ENCODE results near the gene BPHL.
"Not testable (repeated sequence)": the region's sequence is repeated elsewhere in the genome, so short reads cannot be mapped to it uniquely, and the experiment has no call there.

Gene BPHL

GRCh38 chr6:3122823-3123182, 4.3 kb downstream of the BPHL start:
- no peak for DNase-seq (ENCODE audit: low read depth, low spot score)

GRCh38 chr6:3124667-3125066, 6.2 kb downstream of the BPHL start:
- DNase-seq (ENCODE audit: low read depth, low spot score) = no peak

GRCh38 chr6:3125815-3126214, 7.3 kb downstream of the BPHL start:
- no peak for DNase-seq (ENCODE audit: low read depth, low spot score)

DNA sequence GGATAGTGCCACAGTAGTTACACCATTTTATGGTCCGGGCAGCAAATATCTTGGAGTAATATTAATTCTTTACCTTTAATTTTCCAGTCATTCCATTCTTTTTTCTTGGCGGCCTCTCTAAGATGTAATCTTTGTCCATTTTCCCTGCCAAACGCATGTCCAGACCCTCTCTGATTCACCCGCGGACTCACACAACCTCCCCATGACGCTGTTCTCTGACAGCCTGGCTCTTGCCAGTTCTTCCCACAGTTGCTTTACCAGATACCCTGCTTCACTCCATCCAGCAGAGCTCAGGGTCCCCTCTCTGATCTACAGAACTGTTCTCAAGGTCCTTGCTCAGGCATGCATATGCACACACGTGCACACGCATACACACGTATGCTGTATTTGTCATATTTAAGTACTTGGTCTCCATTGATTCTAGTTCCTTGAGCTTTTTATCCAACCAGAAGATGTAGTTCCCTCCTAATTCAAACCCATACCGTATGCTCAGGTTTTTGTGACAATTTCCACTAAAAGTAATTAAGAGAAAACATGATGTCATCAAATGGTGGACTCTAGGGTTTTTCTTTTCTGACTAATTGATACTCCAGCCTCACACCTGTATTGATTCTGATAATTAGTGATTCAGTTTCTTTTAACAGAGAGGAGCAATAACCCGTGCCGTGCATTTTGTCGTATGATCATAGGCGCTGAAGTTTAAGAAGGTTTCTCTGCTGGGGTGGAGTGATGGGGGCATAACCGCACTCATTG, 10.0 kb downstream of the BPHL start:
- no peak for DNase-seq (ENCODE audit: low read depth, low spot score)

GRCh38 chr6:3131695-3132094, 13.2 kb downstream of the BPHL start:
- DNase-seq (ENCODE audit: low read depth, low spot score) = no peak

- no peak for DNase-seq (ENCODE audit: low read depth, low spot score)
Observed at GRCh38 chr6:3133515-3133914, 15.0 kb downstream of the BPHL start.

GRCh38 chr6:3135668-3136291, 17.3 kb downstream of the BPHL start:
- DNase-seq (ENCODE audit: low read depth, low spot score) = no peak

DNA sequence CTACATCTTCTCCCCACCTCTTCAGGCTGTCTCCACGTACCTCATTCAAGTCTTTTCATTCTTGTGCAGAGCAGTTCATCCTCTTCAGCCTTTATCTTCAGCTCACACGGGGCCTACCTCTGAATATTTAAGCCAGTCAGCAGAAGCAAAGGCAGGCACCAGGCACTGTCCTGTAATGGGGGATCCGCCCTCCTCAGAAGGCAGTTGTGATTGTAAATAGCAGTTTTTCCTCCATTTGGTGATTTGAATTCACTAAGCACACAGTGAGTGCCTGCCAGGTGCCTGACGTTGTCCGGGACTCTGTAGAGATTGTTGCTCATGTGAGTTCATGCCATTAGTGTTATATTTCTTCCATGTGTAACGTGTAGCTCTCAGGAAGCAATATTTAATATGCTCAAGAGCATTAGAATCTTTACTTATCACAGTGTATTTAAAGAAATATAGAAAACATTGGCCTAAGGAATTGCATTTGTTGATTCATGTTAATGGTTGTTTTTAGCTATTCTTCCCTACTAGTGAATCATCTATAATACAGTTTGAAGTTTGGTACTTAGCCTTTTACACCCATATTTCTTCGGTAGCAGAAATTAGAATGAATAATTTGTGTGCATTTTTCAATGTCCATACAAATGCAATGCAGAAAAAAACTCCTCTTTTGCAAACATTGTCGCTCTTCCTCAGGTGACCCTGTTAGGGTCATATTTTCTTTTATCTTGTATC, 17.9 kb downstream of the BPHL start:
- no peak for DNase-seq (ENCODE audit: low read depth, low spot score)

- DNase-seq (ENCODE audit: low read depth, low spot score) = no peak
Observed at GRCh38 chr6:3137057-3137777, 18.7 kb downstream of the BPHL start.

DNA sequence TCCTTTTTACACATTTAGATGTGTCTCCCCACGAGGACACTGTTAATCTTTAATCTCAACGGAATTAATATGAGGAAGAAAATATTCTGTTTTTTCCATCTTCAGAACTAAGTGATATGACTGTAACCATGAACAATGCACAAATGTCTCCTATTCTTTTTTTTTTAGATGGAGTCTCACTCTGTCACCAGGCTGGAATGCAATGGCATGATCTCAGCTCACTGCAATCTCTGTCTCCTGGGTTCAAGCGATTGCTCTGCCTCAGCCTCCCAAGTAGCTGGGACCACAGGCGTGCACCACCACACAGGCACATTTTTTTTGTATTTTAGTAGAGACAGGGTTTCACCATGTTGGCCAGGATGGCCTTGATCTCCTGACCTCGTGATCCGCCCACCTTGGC, 19.4 kb downstream of the BPHL start:
- DNase-seq (ENCODE audit: low read depth, low spot score) = not testable (repeated sequence)

DNA sequence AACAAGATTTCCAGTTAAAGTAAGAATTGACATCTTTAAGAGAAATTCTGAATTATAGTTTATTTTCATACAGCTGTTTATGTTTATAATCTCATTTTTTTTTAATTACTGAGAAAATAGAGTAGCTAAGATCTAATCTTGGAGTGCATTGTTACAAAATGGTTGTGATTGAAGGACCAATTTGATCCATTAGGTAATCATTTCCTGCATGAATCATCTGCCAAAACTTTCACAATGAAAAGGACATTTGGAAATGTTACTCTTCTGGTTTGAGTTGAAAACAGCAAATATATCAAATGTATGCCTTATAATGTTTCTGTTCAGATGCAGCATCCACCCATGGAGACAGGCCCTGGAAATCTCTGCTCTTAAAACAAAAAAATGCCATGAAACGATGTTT, 19.8 kb downstream of the BPHL start:
- no peak for DNase-seq (ENCODE audit: low read depth, low spot score)

GRCh38 chr6:3139090-3139903, 20.8 kb downstream of the BPHL start:
- no peak for DNase-seq (ENCODE audit: low read depth, low spot score)

- DNase-seq (ENCODE audit: low read depth, low spot score) = no peak
Observed at GRCh38 chr6:3140201-3140600, 21.7 kb downstream of the BPHL start.

DNA sequence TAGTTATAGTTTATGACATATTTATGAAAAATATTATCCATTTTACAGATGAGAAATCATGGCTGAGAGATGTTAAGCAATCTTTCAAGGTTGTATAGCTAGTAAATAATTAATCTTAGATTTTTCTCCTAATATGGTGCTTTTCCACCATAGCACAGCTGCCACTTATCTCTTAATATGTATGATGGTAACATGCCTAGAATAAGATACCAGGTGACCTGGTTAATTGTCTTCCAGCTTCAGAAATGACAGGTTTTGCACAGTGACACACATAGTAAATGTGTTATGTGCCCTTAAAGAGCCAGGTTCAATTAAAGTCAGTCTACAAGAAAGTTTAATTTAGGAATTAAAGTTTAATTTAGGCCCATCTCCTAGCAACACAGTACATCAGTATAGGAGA, 24.0 kb downstream of the BPHL start:
- no peak for DNase-seq (ENCODE audit: low read depth, low spot score)

DNA sequence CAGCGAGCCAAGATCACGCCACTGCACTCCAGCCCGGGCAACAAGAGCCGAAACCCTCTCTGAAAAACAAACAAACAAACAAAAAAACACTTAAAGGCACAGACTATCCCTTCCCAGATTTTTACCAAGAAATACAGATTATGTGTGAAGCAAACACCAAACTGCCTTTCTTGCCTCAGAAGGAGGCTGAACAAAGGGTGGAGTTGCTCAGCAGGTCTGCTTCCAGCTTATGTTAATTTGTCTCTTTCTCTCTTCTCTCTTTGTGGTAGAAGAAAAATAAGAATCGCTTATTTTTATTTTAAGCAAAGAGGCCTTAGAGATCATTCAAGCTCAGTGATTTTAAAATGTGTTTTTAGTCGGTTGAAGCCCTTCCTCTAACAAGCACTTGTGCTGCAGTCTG, 24.6 kb downstream of the BPHL start:
- no peak for DNase-seq (ENCODE audit: low read depth, low spot score)

DNA sequence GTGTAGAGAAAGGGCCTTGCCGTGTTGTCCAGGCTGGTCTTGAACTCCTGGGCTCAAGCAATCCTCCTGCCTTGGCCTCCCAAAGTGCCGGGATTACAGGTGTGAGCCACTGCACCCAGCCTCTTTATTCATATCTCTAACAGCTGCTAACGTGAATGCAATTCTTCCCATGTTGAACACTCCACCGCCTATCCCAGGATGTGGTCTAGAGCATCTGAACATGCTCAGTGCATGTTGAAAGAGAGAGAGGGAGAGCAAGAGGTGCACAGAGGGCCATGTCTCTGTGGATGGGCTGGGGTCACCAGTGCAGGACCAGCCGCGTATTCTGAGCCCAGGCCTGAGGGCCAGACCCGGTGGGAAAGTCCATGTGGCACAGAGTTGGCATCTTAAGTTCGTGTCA, 26.1 kb downstream of the BPHL start:
- DNase-seq (ENCODE audit: low read depth, low spot score) = no peak

- DNase-seq (ENCODE audit: low read depth, low spot score) = no peak
Observed at GRCh38 chr6:3147914-3148757, 29.6 kb downstream of the BPHL start.

DNA sequence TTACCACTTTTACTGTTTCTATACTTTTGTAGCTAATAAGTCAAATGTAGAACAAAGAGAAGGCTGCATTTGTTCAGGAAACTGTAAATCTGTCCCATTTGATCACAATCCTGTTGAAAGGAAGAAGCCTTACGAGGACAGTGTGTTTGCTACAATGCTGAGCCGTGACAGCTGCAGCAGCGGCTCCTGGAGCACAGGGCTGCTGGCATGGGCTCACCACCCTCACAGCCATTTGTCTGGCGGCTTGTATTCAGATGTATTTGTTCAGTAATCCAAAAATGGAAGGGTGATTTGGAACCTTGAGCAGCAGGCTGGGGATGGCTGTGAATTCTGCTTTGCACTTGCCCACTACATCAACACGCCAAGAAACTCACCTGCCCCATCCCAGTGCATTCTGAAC, 33.2 kb downstream of the BPHL start:
- no peak for DNase-seq (ENCODE audit: low read depth, low spot score)

DNA sequence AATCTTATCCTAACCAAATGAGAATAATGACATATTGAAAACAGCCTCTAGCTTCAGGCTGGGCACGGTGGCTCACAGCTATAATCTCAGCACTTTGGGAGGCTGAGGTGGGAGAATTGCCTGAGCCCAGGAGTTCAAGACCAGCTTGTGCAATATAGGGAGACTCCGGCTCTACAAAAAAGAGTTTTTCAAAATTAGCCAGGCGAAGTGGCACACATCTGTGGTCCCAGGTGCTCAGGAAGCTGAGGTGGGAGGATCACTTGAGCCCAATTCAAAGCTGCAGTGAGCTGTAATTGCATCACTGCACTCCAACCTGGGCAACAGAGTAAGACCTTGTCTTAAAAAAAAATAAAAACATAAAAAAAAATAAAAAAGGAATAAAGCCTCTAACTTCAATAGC, 34.2 kb downstream of the BPHL start:
- no peak for DNase-seq (ENCODE audit: low read depth, low spot score)

DNA sequence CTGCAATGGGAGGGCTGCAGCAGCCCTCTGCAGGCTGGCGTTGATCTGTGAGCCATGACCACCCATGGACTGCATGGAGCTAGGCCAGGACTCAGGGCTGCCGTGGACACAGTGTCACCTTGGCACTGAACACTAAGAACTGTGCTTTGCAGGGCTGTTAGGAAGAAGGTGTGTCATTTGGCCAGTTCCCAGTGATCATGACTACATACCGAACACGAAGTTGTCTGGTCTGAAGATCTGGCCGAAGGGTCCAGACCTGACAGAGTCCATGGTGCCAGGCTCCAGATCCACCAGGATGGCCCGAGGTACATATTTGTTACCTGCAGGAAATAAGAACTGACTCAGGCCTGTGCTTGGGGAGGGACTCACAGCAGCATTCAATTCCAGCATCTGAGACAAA, 36.9 kb downstream of the BPHL start:
- not testable (repeated sequence) for DNase-seq (ENCODE audit: low read depth, low spot score)
